ENCODE measurements around the gene SPEF1.

- peak in 1 of 3 donors; percentile 19 for TF ChIP-seq POLR2AphosphoS5 (IDR thresholded peaks at IDR 0.05)
- TF ChIP-seq POLR2A (IDR thresholded peaks at IDR 0.05): no peak
Observed at GRCh38 chr20:3818155-3819151, 37.2 kb upstream of the SPEF1 start.
